ENCODE data around the gene STARD3. TPM values are rescaled to one million over a fixed set of nuclear protein-coding genes. Genes with fewer than 3 reads are reported as not detected.
"Not testable (repeated sequence)": the region's sequence is repeated elsewhere in the genome, so short reads cannot be mapped to it uniquely, and the experiment has no call there.

STARD3 gene
- total RNA-seq, 2 donors from 2014 or later = 32.8 to 35.4 TPM

DNA sequence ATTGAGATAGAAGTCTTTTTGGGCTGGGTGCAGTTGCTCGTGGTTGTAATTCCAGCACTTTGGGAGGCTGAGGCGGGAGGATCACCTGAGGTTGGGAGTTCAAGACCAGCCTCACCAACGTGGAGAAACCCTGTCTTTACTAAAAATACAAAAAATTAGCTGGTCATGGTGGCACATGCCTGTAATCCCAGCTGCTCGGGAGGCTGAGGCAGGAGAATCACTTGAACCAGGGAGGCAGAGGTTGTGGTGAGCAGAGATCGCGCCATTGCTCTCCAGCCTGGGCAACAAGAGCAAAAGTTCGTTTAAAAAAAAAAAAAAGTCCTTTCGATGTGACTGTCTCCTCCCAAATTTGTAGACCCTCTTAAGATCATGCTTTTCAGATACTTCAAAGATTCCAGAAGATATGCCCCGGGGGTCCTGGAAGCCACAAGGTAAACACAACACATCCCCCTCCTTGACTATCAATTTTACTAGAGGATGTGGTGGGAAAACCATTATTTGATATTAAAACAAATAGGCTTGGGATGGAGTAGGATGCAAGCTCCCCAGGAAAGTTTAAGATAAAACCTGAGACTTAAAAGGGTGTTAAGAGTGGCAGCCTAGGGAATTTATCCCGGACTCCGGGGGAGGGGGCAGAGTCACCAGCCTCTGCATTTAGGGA is 62.3 kb downstream of the STARD3 start:
- intact Hi-C loops (cut with DNase I); DNase-seq (ENCODE audit: low spot score): not testable (repeated sequence)

DNA sequence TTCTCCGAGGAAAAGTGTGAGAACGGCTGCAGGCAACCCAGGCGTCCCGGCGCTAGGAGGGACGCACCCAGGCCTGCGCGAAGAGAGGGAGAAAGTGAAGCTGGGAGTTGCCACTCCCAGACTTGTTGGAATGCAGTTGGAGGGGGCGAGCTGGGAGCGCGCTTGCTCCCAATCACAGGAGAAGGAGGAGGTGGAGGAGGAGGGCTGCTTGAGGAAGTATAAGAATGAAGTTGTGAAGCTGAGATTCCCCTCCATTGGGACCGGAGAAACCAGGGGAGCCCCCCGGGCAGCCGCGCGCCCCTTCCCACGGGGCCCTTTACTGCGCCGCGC is 62.8 kb downstream of the STARD3 start, which contains the start of gene ERBB2:
Gene ERBB2, plus strand, starts transcription at position 247 of the 330 bp plus-strand sequence. CDS start 175 bp downstream, outside the sequence.
- DNase-seq (ENCODE audit: low spot score) = no peak
- intact Hi-C loops (cut with DNase I) = loop anchor here in 1 of 2 donors (5.0 kb wide), 1 partner anchor 787 kb away; no protein-coding TSS in a partner anchor

DNA sequence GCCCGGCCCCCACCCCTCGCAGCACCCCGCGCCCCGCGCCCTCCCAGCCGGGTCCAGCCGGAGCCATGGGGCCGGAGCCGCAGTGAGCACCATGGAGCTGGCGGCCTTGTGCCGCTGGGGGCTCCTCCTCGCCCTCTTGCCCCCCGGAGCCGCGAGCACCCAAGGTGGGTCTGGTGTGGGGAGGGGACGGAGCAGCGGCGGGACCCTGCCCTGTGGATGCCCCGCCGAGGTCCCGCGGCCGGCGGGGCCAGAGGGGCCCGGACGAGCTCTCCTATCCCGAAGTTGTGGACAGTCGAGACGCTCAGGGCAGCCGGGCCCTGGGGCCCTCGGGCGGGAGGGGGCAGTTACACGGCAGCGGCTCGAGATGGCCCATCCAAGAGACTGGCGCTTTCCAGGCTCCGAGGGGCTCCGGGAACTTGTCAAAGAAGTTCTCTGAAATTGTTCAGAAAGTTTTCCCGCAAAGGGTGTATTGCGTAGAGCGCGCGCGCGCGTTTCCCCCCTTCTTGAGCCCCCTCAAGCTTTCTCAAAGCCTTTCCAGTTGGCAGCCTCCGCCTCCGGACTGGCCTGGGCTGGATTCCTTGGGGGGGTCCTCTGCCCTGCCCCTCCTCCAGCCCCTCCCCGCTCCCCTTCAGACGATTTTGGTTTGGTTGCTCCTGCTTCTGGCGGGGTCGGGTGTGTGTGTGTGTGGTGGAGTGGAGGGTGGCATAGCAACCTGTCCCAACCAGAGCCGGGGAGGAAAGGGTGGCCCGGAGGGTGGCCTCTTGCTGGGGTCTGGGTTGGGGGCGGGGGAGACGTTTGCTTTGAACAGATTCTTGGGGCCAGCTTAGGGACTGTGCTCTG is 63.4 kb downstream of the STARD3 start:
- intact Hi-C loops (cut with DNase I) = loop anchor here in 1 of 2 donors (5.0 kb wide), 1 partner anchor 788 kb away; no protein-coding TSS in a partner anchor

DNA sequence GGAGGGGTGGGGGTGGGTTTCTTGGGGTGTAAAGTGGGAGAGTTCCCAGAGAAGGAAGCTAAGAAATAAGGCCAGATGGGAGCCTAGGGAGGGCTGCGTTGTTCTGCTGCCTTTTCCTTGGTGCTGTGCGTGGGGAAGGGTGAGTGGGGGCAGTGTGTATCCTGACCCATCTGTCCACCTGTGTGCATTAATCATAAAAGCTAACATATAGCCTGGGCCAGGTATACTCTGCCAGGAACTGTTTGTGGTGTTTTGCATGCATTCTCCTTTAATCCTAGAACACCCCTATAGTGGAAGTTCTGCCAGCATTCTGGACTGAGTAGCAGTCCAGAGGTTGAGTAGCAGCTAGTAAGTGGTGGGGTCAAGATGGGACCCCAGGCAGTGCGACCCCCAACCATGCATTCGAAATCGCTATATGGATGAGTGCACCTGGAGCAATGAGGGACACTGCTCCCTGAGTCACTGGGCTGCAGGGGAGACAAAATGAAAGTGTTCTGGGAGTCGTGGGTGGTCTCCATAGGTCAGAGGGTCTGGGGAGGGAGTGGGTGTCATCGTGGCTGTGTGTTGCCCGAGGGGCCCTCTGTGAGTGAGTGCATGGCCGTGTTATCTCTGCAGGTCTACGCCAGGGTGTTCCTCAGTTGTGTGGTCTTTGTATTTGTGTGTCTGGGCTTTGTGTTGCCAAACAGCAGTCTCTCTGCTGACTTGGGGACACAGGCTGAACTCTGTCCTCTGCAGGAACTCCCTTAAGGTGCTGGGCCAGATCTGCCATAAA is 64.3 kb downstream of the STARD3 start:
- intact Hi-C loops (cut with DNase I) = loop anchor here in 1 of 2 donors (5.0 kb wide), 1 partner anchor 789 kb away; no protein-coding TSS in a partner anchor

More for the DNA sequence above, 63.4 kb downstream of the STARD3 start:
- no peak for DNase-seq (ENCODE audit: low spot score)

DNA sequence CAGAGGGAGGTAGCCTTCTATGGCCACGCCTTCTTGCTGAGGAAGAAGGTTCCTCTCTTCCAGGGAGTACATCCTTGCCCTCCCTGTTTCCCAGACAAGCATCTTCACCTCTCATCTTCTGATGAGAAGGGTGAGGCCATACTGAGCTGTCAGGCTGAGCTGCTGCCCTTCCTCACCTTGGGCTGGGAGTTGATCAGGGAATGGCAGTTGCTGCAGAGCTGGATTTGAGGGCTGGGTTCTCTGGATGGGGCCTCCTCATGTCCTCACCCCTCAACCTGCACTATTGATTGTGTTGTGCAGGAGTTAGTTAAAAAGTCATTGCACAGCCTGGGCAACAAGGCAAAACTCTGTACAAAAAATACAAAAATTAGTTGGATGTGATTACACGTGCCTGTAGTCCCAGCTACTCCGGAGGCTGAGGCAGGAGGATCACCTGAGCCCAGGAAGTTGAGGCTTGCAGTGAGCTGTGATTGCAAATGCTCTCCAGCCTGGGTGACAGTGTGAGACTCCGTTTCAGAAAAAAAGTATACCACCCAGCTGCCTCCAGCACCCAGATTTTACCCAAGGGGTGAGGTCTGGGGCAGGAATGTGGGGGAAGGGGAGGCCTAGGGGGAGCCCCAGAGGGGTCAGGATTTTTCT is 65.0 kb downstream of the STARD3 start:
- intact Hi-C loops (cut with DNase I) = loop anchor here in 1 of 2 donors (5.0 kb wide), 1 partner anchor 790 kb away; no protein-coding TSS in a partner anchor
- DNase-seq (ENCODE audit: low spot score) = no peak

More for the DNA sequence above, 64.3 kb downstream of the STARD3 start:
- DNase-seq (ENCODE audit: low spot score) = no peak

DNA sequence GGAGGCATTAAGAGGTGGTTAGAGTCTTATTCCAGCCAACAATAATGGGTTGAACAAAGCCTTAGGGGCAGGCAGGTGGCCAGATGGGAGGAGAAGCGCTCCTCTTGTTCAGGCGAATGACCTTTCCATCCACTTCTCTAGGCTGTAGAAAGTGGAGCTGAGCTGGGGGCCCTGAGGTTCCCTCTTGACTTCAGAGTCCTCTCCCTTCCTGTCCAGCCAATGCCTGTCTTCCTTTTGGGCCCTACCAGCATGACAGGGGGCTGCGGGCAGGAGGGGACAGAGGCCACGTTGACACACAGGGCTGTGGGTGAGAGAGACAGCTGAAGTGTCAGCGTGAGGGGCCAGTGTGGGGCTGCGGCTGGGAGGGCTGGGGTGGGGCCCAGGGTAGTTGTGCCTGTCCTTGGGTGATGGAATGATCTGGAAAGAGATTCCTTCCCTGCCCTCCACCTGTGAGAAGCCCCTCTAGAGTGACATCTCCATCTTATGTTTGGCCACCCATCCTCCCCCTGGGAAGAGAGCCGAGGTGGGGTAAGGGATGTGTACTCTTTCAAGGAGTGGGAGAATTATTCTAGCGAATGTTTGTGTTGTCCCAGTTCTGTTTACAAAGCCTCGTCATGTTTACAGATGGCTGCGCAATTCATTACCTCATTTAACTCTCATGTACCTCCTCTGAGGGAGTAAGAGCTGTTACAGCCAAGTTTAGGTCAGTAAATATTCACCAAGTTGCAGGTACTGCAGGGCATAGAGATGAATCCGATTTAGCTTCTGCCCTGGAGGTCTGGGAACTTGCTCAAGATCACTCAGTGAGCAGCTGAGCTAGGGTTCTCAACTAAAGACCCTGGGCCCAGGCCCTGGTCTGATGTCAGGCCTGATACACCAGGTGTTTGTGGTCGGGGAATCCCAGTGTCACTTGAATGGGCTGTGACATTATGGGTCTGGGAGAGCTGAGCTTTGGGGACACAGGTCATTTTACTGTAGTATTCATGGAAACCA is 66.3 kb downstream of the STARD3 start:
- no peak for DNase-seq (ENCODE audit: low spot score)

DNA sequence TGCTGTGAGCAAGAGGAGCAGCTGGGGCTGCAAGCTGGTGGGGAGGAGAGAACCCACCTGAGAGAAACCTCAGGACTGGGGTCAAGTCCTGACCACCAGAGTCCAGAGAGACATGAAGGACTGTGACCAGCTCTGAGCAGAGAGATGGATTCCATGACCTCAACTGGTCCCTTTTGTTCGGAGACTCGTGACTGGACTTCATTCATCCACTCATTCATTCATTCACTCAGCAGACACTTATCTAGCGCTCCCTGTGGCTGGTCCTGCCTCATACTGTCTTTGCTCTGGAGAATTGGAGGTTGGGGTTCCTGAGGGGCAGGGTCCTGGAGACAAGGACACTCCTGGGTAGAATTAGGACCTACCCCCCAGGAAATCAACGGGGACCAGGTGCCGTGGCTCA is 67.0 kb downstream of the STARD3 start:
- DNase-seq (ENCODE audit: low spot score) = no peak
- intact Hi-C loops (cut with DNase I) = loop anchor here in 1 of 2 donors (5.0 kb wide), 1 partner anchor 792 kb away; no protein-coding TSS in a partner anchor

More for the DNA sequence above, 66.3 kb downstream of the STARD3 start:
- intact Hi-C loops (cut with DNase I) = loop anchor here in 1 of 2 donors (5.0 kb wide), 1 partner anchor 791 kb away; no protein-coding TSS in a partner anchor

- no peak for DNase-seq (ENCODE audit: low spot score)
- intact Hi-C loops (cut with DNase I) = loop anchor here in 1 of 2 donors (5.0 kb wide), 1 partner anchor 793 kb away; no protein-coding TSS in a partner anchor
These were observed 68.0 kb downstream of the STARD3 start for GRCh38 chr17:39704821-39705551.

GRCh38 chr17:39705786-39706348 is 68.9 kb downstream of the STARD3 start:
- DNase-seq (ENCODE audit: low spot score) = no peak
- intact Hi-C loops (cut with DNase I) = no loop called here

DNA sequence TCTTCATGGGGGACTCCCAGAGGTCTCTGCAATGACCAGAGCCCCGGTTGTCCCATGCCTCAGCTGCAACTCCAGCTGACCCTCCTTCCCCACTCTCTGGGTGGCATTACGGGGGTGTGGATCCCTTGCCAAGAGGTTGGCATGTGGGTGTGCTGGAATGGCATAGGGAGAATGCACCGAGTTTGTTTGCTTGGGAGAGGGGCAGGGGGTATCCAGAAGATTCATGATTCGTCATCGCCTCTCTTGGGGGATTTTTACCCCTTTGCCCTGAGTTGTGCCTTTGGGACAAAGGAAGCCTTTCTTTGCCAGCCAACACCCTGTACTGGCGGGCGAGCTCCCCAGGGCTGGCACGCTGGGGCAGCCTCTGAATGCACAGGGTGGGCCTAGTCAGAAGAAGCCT is 69.4 kb downstream of the STARD3 start:
- intact Hi-C loops (cut with DNase I) = no loop called here
- DNase-seq (ENCODE audit: low spot score) = no peak

DNA sequence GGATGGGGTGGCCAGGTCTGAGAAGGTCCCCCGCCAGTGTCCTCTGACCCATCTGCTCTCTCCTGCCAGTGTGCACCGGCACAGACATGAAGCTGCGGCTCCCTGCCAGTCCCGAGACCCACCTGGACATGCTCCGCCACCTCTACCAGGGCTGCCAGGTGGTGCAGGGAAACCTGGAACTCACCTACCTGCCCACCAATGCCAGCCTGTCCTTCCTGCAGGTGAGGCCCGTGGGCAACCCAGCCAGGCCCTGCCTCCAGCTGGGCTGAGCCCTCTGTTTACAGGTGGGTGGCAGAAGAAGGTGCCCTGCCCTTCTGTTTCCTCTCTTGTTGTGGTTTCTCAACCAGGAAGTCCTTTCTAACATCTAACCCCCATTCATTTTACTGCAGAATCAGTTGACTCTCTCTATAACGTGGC is 70.0 kb downstream of the STARD3 start:
- DNase-seq (ENCODE audit: low spot score) = no peak
- intact Hi-C loops (cut with DNase I) = no loop called here

DNA sequence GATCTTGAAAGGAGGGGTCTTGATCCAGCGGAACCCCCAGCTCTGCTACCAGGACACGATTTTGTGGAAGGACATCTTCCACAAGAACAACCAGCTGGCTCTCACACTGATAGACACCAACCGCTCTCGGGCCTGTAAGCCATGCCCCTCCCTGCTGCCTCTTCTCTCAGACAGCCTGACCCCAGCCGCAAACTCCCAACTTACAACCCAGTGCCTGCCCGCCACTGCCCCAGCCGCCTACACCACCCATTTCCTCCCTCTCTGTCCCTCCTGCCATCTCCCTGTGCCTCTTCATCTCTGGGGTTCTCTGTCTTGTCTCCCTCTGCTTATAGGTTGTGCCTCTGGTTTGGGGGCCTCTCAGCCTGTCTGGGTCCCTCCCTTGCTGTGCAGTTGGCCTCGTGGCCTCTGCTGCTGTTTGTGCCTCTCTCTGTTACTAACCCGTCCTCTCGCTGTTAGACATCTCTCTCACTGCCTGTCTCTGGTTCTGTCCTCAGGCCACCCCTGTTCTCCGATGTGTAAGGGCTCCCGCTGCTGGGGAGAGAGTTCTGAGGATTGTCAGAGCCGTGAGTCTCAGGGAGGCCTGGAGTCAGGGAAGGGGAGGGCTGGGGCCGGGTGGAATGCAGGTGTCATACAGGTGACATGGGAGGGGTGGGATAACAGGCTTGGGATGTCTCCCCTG is 72.5 kb downstream of the STARD3 start:
- intact Hi-C loops (cut with DNase I) = no loop called here
- DNase-seq (ENCODE audit: low spot score) = no peak

GRCh38 chr17:39709998-39710964 is 73.3 kb downstream of the STARD3 start:
- DNase-seq (ENCODE audit: low spot score) = no peak
- intact Hi-C loops (cut with DNase I) = loop anchor here in 1 of 2 donors (1.0 kb wide), 1 partner anchor 21 kb away; no protein-coding TSS in a partner anchor

DNA sequence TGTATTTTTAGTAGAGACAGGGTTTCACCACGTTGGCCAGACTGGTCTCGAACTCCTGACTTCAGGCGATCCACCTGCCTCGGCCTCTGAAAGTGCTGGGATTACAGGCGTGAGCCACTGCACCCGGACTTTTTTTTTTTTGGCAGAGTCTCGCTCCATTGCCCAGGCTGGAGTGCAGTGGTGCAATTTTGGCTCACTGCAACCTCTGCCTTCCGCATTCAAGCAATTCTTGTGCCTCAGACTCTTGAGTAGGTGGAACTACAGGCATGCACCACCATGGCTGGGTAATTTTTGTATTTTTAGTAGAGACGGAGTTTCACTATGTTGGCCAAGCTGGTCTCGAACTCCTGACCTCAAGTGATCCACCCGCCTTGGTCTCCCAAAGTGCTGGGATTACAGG is 74.1 kb downstream of the STARD3 start:
- DNase-seq (ENCODE audit: low spot score); intact Hi-C loops (cut with DNase I): not testable (repeated sequence)

- intact Hi-C loops (cut with DNase I) = no loop called here
- no peak for DNase-seq (ENCODE audit: low spot score)
These were observed 74.9 kb downstream of the STARD3 start for GRCh38 chr17:39711851-39712250.

All from posterior vena cava (tissue), 2 donors.